Esophagus (tissue), 2 donors: ENCODE measurements around the gene BMPR1A. TPM values are rescaled to one million over a fixed set of nuclear protein-coding genes. Genes with fewer than 3 reads are reported as not detected.
A peak's percentile ranks its signal among the peaks of the same experiment; 100 is the strongest.
"Not testable (repeated sequence)": the region's sequence is repeated elsewhere in the genome, so short reads cannot be mapped to it uniquely, and the experiment has no call there.

Source experiments
- H3K27ac ChIP-seq, 2 donors: one replicate each; pipeline ENCODE4 v1.5.1; 2013; ENCODE audit warnings: low read depth in 2 of 2, mild to moderate bottlenecking in 2 of 2, inconsistent platforms in 1 of 2, low read length in 1 of 2, moderate library complexity in 1 of 2
- H3K27me3 ChIP-seq, 2 donors: one replicate each; pipeline ENCODE4 v1.6.1; 2013; ENCODE audit warnings: low read length in 2 of 2, control low read depth in 1 of 2, mild to moderate bottlenecking in 1 of 2; ENCODE audit not compliant: insufficient read depth in 2 of 2, control insufficient read depth in 1 of 2
- H3K36me3 ChIP-seq, 2 donors: one replicate each; pipeline ENCODE4 v1.6.1; 2013; ENCODE audit warnings: low read length in 1 of 2; ENCODE audit not compliant: control insufficient read depth in 2 of 2, insufficient read depth in 2 of 2
- H3K4me1 ChIP-seq, 2 donors: one replicate each; pipeline ENCODE4 v1.6.1; 2013; ENCODE audit warnings: low read length in 1 of 2; ENCODE audit not compliant: control insufficient read depth in 2 of 2, insufficient read depth in 2 of 2
- H3K4me3 ChIP-seq, 2 donors: one replicate each; pipeline ENCODE4 v1.5.1; 2013; ENCODE audit warnings: low read length in 2 of 2, mild to moderate bottlenecking in 2 of 2, low read depth in 1 of 2, moderate library complexity in 1 of 2
- H3K9me3 ChIP-seq, 2 donors: one replicate each; pipeline ENCODE4 v1.6.1; 2013; ENCODE audit warnings: mild to moderate bottlenecking in 2 of 2, low read depth in 1 of 2, low read length in 1 of 2, moderate library complexity in 1 of 2; ENCODE audit not compliant: control insufficient read depth in 2 of 2, insufficient read depth in 1 of 2
- WGBS, 2 donors: extraction: QIAGEN DNeasy Blood & Tissue Kit; methylation state at CpG; one replicate each; pipeline ENCODE4 v1.1.7; 2013; 5-methylcytosine and 5-hydroxymethylcytosine counted together
- polyA plus RNA-seq, 2 donors: library from polyadenylated mRNA; stranded (reverse); fragments of 200-250 nt; gene quantifications; one replicate each; pipeline ENCODE4 v1.2.3, GENCODE V29; 2013
- donor health status: healthy with polysubstance abuse.
- donor health status: Bipolar disorder and iron deficiency.

BMPR1A gene
- polyA plus RNA-seq, 2 donors = 2.5 to 6.8 TPM

DNA sequence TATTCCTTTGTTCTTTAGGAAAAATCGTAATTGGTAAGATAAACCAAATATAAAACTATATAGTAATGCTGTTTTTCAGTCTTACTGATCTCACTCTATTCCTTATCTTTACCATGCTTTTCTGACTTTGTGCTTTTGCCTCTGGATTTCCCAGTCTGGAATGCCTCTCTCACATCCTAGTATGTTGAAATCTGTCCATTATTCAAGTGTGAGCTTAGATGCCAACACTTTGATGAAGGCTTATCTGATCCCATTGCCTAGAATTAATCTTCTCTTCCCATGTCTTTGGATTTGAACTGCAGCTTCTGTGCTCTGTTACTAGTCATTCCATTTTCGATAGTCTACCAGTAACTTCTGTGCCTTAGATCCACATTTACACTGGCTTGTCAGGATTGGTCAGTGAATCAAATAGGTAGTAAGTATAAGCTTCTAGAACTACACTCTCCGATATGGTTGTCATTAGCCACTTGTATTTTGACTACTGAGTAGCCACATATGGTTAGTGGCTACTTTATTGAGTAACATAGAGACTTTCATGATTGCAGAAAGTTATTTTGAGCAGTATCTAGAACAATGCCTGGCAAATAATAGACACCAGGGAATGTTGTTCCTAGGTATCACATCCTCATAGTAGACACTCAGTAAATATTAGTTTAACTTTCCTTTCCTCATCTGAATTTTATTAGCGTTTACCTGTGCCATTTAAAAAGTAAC, 92.9 kb downstream of the BMPR1A start:
- H3K9me3 ChIP-seq = no peaks in the 10 kb centered on the region
- H3K4me1 ChIP-seq = no peaks in the 10 kb centered on the region
- WGBS, 2 donors = 82 to 85% methylated on average over 4 of the region's 4 CpGs
- peaks cover 0 to 6% of the 10 kb centered on the region in 2 donors for H3K36me3 ChIP-seq
- no peaks in the 10 kb centered on the region for H3K27me3 ChIP-seq
- no peak overlapping the region for H3K4me3 ChIP-seq
- H3K27ac ChIP-seq = no peak overlapping the region

DNA sequence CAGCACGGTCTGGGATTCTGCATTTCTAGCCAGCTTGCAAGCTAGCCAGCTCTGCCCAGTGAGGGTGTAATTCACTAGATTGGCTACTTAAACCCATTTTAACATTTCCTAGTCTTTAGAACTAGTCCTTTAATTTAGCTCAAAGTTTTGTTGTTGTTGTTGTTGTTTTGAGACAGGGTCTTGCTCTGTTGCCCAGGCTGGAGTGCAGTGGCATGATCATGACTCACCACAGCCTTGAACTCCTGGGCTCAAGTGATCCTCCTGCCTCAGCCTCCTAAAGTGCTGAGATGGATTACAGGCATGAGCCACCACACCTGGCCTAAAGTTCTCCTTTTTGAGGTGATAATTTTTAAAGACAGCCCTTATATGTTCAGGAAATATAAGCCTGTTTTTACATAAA, 94.1 kb downstream of the BMPR1A start:
- 93 to 96% methylated on average over 1 of the region's 1 CpG for WGBS, 2 donors

DNA sequence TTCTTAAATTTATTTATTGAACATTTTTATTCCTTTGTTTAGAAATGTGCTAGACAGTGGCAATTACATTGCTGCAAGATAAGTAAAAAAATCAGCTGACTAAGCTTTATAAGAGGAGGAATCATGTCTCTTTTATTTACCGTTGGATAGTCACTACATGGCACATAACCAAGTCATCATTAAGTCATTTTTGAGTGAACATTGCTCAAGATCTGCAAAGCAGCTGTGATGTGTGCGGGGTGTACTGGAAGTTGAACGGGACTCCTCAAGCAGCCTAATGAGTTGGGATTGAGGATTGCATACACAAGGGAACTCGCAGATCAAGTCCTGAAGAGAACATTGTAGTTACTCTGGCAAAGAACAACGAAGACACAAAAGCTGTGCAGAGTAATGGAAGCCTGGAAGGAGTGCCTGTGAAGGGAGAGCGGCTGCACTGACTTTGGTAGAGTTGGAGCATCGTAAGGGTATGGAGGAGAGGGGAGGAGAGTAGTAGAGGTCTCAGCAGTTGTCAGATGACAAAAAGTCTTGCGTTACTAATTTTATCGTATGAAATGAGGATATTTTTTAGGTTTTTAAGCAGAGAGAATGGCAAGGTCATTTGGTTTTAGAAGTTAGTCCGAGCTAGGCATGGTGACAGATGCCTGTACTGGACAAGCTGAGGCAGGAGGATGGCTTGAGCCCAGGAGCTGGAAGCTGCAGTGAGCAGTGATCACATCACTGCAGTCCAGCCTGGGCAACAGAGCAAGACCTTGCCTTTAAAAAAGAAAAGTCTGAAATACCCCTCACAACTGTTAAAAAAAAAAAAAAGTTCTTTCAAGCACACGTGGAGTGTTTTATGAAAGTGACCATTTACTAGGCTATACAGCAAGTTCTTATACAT, 95.1 kb downstream of the BMPR1A start:
- no peaks in the 10 kb centered on the region for H3K27me3 ChIP-seq
- H3K27ac ChIP-seq = peak overlapping the region in 1 of 2 donors; percentile 20
- H3K4me1 ChIP-seq = no peaks in the 10 kb centered on the region
- H3K4me3 ChIP-seq = no peak overlapping the region
- no peaks in the 10 kb centered on the region for H3K36me3 ChIP-seq
- 70 to 80% methylated on average over 11 of the region's 11 CpGs for WGBS, 2 donors
- no peaks in the 10 kb centered on the region for H3K9me3 ChIP-seq

More for the DNA sequence above, 94.1 kb downstream of the BMPR1A start:
- no peak overlapping the region for H3K27ac ChIP-seq
- H3K36me3 ChIP-seq = peaks cover 0 to under 1% of the 10 kb centered on the region in 2 donors
- no peak overlapping the region for H3K4me3 ChIP-seq
- H3K9me3 ChIP-seq = no peaks in the 10 kb centered on the region
- no peaks in the 10 kb centered on the region for H3K4me1 ChIP-seq
- H3K27me3 ChIP-seq = no peaks in the 10 kb centered on the region

DNA sequence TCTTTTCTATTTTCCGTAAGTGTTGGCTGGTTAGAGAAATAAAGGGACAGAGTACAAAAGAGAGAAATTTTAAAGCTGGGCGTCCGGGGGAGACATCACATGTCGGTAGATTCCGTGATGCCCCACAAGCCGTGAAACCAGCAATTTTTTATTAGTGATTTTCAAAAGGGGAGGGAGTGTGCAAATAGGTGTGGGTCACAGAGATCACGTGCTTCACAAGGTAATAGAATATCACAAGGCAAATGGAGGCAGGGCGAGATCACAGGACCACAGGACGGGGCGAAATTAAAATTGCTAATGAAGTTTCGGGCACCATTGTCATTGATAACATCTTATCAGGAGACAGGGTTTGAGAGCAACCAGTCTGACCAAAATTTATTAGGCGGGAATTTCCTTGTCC, 97.2 kb downstream of the BMPR1A start:
- not testable (repeated sequence) for H3K4me1 ChIP-seq, H3K36me3 ChIP-seq
- WGBS, 2 donors = 94 to 96% methylated on average over 10 to 12 of the region's 12 CpGs

DNA sequence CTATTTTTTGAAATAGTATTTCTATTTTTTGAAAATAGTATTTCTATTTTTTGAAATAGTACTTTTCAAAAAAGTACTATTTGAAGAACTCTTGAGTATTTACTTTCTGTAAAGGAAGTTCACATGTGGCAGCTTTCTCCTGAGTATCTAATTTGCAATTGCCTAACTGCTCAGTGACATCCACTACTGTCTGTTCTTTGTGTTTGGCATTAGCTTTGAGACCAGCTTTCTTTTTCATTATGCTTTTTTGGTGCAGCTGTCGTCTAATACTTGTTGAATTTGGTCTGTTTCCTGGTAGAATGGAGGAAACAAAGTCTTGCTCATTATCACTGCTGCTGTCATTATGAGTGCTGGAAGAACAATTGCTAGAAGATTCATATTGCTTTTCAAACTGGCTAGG, 99.1 kb downstream of the BMPR1A start:
- Histone ChIP-seq H3K4me1 (no peaks in the 10 kb centered on the region), H3K27me3 (no peaks in the 10 kb centered on the region)
- 53 to 72% methylated on average over 1 of the region's 1 CpG for WGBS, 2 donors

More for the DNA sequence above, 97.2 kb downstream of the BMPR1A start:
- H3K9me3 ChIP-seq, H3K4me3 ChIP-seq, H3K27me3 ChIP-seq, H3K27ac ChIP-seq: not testable (repeated sequence)

DNA sequence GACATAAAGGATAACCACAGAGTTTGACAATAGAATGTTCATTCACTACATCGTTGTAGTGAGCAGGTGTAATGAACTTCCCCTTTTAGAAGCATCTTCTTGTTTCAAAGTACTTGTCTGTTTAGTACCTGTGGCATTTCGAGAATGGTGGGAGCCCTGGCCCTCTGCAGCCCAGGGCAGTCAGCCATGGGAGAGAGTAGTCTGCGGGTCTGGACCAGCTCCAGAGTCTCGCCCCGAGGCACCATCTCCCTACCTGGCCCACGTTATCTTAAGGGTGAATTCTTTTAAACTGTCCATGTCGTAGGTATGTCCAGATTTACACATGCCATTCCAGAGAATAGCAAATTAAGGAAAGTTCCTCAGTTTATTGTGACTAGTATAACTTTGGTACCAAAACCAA, 99.7 kb downstream of the BMPR1A start:
- Histone ChIP-seq H3K36me3 (no peaks in the 10 kb centered on the region), H3K4me3 (no peak overlapping the region), H3K27me3 (no peaks in the 10 kb centered on the region), H3K27ac (no peak overlapping the region), H3K4me1 (no peaks in the 10 kb centered on the region), H3K9me3 (no peaks in the 10 kb centered on the region)
- WGBS, 2 donors = 79 to 84% methylated on average over 7 of the region's 7 CpGs

More for the DNA sequence above, 99.1 kb downstream of the BMPR1A start:
- Histone ChIP-seq H3K36me3 (no peaks in the 10 kb centered on the region), H3K9me3 (no peaks in the 10 kb centered on the region), H3K4me3 (no peak overlapping the region), H3K27ac (no peak overlapping the region)

DNA sequence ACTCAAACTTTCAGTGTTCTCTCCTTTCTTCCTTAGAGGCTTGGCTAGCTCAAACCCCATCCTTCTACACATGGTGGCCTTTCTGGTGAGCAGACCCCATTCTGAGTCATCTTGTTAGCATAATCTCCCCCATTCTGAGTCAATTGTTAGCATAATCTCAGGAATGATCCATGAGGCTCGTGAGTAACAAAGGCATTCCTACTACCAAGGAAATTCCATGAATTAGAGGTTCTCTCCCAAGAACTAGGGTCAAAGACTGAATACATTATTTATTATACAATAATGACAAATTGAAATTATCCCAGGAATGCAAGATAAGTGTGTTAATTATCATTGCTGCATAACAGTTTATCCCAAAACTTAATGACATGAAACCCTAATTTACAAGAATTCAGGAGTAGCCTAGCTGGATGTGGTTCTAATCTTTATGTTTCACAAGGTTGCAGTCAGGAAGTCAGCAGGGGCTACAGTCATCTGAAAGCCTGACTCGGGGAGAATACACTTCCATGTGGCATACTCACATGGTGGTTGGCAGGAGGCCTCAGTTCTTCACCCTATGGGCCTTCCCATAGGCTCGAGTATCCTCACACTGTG, 100.8 kb downstream of the BMPR1A start:
- H3K4me1 ChIP-seq = no peaks in the 10 kb centered on the region
- 49 to 52% methylated on average over 3 of the region's 3 CpGs for WGBS, 2 donors
- H3K27me3 ChIP-seq = no peaks in the 10 kb centered on the region
- H3K9me3 ChIP-seq = no peaks in the 10 kb centered on the region
- H3K4me3 ChIP-seq = no peak overlapping the region
- no peaks in the 10 kb centered on the region for H3K36me3 ChIP-seq
- no peak overlapping the region for H3K27ac ChIP-seq

DNA sequence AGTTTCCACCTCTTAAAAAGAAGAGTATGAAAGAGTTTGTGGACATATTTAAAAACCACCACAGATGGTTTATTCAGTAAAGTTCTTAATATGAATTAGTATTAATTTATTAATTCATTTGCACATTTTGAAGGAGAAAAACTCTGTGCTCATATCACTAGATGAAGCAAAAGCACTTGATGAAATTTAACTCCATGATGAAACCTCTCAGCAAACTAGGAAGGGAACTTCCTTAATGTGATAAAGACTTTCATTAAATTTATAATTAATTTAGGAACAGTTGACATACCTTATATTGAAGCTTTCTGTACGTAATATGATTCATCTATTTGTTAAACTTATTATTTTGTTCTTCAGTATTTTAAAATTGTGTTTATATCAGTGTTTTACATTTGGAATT, 101.6 kb downstream of the BMPR1A start:
- H3K4me1 ChIP-seq = no peaks in the 10 kb centered on the region
- H3K9me3 ChIP-seq = no peaks in the 10 kb centered on the region
- H3K4me3 ChIP-seq = no peak overlapping the region
- no peaks in the 10 kb centered on the region for H3K36me3 ChIP-seq
- 93 to 97% methylated on average over 1 of the region's 1 CpG for WGBS, 2 donors
- no peak overlapping the region for H3K27ac ChIP-seq
- H3K27me3 ChIP-seq = no peaks in the 10 kb centered on the region

DNA sequence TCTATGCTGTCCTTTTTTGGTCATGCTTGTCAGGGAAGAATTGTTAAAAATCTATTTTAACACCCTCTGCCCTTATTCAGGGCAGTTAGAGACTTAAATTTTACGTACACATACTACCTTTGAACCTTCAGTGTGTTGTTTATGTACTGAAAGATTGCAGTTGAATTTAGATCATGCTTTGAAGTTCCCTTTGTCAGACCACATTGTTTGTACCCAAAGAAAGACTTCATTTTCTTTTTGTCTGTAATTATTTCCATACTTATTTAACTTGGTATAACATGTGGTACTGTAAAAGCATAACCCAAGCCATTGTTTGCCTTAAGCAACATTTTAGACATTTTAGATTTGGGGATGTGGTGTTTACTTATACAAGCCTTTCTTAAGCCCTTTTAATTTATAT, 104.9 kb downstream of the BMPR1A start:
- WGBS, 2 donors = 88 to 91% methylated on average over 1 of the region's 1 CpG
- no peak overlapping the region for H3K27ac ChIP-seq
- H3K36me3 ChIP-seq = no peaks in the 10 kb centered on the region
- no peaks in the 10 kb centered on the region for H3K4me1 ChIP-seq
- H3K4me3 ChIP-seq = no peak overlapping the region
- no peaks in the 10 kb centered on the region for H3K9me3 ChIP-seq
- no peaks in the 10 kb centered on the region for H3K27me3 ChIP-seq
